GM18861 (cell line): Measurements from ENCODE around the gene UNC13D.
"Not testable (repeated sequence)": the region's sequence is repeated elsewhere in the genome, so short reads cannot be mapped to it uniquely, and the experiment has no call there.

ENCODE experiments used
- ATAC-seq: cut with Tn5 transposase; IDR thresholded peaks from one replicate; pipeline ENCODE4 v1.9.1; 2021; ENCODE audit not compliant: unreplicated experiment

UNC13D gene

GRCh38 chr17:75822119-75822799, 21.9 kb downstream of the UNC13D start:
- no peak for ATAC-seq

DNA sequence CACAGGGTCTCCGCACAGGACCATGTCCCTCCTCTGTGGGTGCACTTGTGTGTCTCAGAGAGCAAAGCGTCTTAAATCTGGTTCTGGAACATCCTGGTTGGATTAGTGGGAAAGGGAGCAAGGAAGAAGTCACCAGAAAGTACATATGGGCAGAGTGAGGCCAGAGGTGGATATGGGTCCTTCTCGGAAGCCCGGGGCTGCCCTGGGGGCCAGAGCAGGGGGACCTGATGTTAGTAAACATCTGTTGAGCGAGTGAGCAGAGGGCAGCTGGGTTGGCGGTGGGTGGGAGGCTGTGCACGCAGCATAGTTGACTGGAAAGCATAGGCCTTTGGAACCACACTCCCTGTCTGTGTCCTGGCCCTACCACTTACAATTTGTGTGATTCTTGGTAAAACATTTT, 22.7 kb downstream of the UNC13D start:
- ATAC-seq, result no peak

DNA sequence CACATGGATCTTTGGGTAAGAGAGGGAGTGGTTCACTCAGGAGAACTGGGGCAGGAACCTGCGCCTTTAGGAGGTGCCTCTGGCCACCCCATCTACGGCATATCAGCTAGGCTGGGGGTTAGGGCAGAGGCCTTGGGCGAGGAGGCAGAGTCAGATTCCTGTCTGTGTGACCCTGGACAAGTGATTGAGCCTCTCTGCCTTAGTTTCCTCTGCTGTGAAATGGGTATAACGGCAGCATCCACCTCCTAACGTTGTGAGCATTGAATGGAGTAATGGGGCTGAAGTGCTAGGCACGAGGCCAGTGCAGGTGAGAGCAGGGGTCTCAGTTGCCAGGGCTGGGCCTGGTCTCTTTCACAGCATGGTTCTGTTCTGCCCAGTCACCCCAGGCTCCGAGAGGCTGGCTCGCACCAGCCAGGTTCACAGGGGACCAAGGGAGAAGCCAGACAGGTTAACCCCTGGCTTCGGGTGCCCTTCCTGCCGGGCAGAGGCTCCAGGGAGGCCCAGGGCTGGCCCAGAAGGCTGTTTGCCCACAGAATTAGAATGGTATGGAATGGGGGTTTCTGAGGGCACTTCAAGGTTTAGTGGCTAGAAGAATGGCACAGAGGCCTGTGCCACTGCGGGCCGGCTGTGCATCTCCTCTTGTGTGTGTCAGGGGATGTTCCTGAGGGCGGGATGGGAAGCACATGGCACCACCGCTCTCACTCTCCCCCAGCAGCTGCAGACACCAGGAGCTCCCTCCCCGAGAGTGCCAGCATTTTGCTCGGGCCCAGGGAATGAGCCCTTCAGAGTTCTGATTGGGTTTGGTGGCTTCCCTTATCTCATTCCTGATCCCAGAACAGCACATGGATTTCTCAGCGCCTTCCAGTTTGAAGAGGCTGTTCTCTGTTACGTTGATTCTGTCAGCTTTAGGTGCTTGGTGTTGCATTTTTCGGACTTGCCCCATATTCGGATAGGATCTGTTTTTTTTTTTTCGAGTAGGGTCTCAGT, 23.8 kb downstream of the UNC13D start:
- no peak for ATAC-seq

- ATAC-seq, result no peak
Measured at GRCh38 chr17:75819678-75820077, 24.5 kb downstream of the UNC13D start.

DNA sequence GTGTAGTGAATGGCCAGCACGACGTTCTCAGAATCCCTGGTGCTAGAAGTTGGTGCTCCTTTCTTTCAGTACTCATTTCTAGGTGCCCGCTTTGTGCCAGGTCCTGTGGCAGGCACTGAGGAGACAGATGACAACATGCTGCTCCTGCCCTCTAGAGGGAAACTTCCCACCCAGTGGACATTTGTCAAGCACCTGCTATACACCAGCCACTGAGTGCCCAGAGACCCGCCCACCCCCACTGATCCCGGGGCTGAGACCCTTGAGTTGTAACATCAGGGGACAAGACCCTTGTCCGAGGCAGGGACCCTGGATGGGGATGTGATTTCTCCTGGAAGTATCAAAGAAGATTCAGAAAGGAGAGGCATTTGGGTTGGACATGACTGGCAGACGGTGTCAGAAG, 25.1 kb downstream of the UNC13D start:
- ATAC-seq, result no peak

- no peak for ATAC-seq
Measured at GRCh38 chr17:75818326-75818885, 25.8 kb downstream of the UNC13D start.

GRCh38 chr17:75817571-75817970, 26.6 kb downstream of the UNC13D start:
- no peak for ATAC-seq

DNA sequence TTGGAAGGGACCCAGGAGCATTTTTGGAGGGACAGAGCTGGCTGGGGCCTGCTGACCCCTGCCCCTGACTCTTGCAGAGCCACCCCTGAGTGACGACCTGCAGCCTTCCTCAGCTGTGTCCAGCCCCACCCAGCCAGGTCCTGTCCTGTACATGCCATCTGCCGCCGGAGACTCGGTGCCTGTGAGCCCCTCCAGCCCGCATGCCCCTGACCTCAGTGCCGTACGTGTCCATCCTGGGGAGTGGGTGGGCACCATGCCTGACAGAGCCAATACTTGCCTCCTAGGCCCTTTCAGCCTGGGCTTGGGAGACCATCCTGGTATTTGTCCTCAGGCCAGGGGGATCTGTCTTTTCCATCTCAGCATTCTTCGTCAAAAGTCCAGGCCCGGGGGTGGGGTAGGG, 27.5 kb downstream of the UNC13D start:
- no peak for ATAC-seq

DNA sequence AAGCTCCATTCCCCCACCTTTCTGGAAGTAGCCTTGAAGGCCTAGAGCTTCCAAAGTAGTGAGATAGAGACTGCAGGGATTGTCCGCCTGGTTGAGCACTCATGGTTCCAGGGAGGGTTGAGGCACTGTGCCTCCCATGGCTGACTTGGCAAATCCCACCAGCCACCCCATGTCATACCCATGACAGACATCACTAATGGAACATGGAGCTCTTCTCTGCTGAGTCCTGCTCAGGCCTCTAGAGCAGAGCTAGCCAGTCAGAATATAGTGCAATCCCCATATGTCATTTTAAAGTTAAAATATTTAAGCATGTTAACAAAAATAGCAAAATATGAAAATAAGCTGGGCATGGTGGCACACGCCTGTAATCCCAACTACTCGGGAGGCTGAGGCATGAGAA, 28.8 kb downstream of the UNC13D start:
- ATAC-seq, result no peak

GRCh38 chr17:75814900-75815373, 29.3 kb downstream of the UNC13D start:
- no peak for ATAC-seq

DNA sequence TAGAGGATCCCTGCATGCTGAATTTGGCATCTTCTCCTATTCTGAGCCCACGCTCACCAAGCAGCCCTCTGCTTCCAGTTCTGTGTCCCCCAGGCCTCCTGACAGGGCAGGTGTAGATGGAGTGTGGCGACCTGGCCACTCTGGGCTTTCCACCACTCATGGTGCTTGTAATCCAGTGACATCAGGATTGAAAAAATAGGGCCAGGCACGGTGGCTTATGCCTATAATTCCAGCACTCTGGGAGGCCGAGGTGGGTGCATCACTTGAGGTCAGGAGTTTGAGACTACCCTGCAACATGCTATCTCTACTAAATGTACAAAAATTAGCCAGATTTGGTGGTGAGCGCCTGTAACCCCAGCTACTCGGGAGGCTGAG, 30.2 kb downstream of the UNC13D start:
- no peak for ATAC-seq

GRCh38 chr17:75813081-75814020, 30.9 kb downstream of the UNC13D start:
- ATAC-seq, result no peak

- ATAC-seq, result no peak
Measured at GRCh38 chr17:75812096-75813013, 31.8 kb downstream of the UNC13D start.

DNA sequence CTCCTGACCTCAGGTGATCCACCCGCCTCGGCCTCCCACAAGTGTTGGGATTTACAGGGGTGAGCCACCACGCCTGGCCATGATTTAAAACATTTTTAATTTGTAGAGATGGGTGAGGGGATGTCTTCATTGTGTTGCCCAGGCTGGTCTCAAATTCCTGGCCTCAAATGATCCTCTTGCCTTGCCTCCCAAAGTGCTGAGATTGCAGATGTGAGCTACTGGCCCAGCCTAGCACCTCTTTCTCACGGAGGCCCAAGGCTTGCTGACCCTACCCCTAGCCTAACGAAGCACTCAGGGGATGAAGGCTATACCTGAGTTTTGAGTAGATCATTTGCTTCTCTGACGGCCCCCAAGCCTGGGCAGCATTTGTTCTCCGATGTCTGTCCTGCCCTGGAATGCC, 33.0 kb downstream of the UNC13D start:
- no peak for ATAC-seq

DNA sequence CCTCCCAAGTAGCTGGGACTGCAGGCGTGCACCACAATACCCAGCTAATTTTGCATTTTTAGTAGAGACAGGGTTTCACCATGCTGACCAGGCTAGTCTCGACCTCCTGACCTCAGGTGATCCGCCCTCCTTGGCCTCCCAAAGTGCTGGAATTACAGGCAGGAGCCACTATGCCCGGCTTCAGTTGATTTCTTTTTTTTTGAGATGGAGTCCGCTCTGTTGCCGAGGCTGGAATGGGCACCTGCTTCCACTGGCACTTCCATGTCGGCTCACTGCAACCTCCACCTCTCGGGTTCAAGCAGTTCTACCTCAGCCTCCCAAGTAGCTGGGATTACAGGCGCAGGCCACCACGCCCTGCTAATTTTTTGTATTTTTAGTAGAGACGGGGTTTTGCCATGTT, 33.4 kb downstream of the UNC13D start:
- ATAC-seq, result not testable (repeated sequence)

GRCh38 chr17:75810216-75810615, 34.0 kb downstream of the UNC13D start:
- no peak for ATAC-seq

DNA sequence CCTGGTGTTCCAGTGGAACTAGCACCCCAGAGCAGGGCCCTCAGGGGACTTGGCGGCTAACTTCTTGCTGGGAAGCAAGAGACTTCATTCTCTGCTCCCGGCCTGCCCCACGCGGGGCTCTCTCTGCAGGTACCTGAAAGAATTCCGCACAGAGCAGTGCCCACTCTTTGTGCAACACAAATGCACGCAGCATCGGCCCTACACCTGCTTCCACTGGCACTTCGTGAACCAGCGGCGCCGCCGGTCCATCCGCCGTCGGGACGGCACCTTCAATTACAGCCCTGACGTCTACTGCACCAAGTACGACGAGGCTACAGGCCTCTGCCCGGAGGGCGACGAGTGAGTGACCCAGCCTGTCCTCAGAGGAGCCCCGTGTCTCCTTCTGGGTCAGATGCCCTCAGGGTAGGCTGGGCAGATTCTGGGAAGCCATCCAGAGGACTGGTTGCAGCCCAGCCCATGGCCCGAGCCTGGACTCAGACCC, 34.5 kb downstream of the UNC13D start:
- ATAC-seq, result no peak

DNA sequence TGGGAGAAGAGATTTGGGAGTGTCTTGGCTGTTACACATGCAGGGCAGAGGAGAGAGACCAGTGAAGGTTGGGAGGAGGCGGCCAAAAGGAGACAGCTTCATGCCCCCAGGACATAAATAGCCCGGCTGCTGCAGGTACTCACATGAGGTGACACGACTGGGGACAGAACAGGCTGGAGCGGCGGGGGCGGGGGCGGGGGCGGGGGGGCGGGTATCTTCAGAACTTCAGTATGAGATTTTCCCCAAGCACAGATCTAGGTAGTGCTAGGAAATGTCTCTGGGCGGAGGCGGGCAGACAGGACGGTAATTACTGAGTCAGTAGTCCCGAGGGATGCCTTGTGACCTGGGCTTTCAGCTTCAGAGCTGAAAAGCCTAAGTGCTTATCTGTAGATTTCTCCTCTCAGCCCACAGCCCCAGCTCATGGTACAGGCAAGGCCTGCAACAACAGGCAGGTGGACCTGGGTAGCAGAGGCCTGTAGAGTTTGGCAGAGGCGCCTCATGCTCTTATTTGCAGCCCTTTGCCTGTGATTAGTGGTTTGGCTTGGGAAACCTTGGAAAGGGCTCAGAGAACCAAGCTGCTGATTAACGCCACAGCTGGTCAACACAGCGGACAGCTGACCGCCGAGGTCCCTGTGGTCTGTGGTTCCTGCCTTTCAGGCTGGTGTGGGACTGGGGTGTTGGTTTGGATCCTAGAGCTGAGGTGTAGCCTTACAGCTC, 35.1 kb downstream of the UNC13D start:
- ATAC-seq, result peak; percentile 70

GRCh38 chr17:75808549-75808904, 35.7 kb downstream of the UNC13D start:
- ATAC-seq, result no peak
